ENCODE data around the gene SENP1.
A peak's percentile ranks its signal among the peaks of the same experiment; 100 is the strongest.

The SENP1 gene

DNA sequence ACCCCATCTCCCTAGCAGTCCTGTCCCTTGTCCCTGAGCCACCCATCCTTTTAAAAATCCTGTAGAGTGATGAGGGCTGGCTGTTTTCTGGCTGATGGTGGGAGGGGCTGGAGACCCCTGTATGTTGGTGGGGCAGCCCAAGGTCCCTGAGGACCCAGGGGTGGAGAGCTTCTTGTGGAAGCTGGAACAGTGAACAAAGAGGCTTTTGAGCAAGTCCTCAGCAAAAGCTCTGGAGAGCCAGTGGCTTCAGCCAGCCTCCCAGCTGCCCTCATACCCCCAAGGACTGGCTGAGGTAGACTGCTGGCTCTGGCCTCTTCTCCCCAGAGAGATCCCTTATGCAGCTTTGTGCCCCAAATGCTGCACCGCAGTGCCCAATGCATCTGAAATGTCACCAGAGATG, 72.4 kb downstream of the SENP1 start:
- no peak for DNase-seq

DNA sequence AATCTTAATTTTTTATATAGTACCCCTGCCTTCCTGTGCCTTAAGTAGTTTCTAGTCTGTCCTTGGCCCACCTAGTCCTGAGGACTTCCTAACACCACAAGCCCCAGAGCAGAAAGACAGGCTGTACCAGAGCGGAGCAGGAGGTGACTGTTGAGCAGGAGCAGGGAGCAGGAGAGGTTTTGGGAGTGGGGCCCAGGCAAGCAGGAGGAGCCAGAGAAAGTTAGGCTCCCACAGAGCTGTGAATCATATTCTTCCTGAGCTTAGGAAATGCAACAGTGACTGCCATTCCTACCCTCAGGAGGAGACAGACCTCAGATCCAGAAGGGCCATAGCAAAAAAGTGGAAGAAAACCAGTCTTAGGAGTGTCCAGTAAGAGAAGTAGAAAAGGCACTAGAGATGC, 73.3 kb downstream of the SENP1 start:
- DNase-seq, result no peak

DNA sequence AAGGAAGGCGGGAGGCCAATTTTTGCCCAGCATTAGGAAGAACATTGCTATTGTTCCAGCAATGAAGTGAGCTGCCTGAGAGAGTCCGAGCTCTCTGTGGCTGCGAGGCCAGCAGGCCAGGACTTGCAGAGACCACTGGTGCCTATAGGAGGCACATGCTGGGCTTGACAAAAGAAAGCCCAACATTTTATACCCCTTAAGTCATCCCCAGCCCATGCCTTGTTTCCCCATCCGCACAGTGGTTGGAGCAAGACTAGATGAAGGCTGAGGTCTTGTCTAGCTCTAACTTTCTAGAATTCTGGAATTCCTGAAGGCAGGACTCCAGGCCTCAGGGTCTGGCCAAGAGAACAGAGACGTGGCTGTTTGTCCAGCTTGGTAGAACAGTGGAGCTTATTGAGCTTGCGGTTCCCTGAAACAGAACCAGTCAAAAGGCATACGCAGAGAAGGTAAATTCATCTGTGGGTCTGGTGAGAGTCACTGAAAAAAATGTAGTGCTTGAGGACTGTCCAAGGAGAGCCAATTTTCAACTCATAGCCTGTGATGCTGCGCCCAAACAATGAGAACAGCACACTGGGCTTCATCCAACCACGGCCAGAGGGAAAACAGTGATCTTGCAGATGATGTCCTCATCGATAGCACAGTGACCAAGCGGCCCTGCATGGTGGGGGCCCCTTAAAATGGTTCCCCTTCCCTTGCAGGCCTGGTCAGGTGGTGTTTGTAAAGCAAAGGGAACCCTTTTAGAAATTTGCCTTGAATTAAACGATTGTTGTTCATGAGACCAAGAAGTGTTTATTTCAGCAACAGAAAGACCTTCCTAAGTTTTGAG, 74.5 kb downstream of the SENP1 start:
- no peak for DNase-seq

DNA sequence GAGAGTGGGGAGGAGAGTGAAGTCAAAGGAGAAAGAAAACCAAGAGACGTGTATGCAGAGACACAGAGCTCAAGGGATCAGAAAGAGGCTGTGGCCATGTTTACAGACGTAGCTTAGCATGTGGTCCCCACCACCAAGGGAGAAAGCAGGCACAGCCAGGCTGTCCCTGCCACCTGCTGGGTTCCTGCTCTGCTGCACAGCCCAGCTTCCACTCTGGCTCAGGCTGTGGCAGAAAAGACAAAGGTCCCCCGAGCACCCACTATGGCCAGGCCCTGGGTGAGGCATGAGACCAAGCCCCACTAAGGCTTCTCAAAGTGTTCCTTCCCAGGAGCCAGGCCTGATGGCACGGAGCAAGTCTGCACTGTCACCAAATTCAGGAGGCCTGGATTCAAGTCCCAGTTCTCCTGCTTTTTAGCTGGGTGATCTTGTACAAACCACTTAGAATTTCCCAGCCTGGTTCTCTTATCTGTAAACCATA, 75.7 kb downstream of the SENP1 start:
- DNase-seq, result no peak

DNA sequence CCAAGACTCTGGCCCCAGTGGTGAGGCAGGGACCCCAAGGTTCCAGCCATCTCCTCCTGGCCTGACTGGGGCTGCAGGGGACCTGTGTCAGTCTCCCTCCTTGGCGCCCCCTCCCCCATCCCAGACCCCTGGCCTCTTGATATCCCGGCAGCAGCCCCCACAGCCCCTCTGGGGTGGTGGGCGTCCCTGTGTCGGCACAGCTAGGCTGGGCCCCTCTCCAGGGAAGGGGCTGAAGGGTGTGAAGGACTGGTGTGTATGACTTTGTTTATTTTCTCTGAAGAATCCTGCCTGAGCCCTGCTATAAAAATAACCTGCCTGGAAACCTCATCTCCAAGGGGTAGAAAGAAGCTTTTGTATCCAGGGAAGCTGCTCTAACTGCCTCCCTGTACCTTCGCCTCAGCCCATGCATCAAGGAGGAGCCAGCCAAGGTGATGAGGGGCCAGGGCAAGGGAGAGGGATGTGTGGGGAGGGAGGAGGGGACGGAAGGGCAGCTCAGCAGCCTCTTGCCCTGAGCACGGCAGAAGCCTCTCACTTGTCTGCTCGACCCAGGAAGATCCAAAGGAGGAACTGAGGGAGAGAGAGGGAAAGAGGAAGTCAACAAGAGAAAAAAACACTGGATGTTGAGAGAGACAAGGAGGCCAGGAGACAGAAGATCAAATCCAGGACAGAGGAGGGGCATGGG, 76.2 kb downstream of the SENP1 start:
- DNase-seq, result peak; percentile 21

DNA sequence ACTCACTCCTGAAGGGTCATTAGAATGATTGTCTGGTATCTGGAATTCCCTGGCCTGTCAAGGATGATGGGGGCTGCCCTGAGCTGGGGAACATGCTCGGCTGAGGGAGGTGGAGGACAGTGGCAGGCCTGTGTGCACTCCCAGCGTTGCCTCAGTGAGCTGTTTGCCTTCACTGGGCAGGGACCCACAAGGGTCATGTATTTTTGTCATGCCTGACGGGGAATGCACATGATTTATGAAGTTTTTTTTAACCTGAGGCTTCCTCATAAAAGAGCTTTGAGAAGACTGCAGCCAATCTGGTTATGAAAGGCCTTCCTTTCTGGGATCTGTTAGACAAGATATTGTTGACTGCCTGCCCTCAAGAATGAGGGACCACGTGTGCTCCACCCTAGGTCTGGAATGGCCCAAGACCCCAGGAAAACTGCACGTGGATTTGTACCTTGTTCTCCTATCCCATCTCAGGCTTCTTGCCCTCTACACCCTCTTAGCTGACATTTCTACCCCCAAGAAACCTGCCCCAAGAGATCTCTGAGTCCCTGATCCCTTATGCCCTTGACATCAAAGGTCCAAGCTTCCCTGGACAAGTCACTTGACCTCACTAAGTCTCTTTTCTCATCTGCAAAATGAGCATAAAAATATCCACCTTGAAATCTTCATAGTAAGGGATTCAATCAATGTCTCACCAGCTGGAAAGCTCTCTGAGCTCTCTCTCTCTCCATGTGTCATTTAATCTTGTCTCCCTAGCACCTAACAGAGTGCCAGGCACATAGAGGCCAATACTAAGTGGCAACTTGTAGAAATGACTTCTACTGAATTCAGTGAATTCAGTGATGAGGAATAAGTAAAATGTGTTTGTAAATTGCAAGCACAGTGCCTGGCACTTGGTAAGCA, 77.1 kb downstream of the SENP1 start:
- DNase-seq, result no peak

DNA sequence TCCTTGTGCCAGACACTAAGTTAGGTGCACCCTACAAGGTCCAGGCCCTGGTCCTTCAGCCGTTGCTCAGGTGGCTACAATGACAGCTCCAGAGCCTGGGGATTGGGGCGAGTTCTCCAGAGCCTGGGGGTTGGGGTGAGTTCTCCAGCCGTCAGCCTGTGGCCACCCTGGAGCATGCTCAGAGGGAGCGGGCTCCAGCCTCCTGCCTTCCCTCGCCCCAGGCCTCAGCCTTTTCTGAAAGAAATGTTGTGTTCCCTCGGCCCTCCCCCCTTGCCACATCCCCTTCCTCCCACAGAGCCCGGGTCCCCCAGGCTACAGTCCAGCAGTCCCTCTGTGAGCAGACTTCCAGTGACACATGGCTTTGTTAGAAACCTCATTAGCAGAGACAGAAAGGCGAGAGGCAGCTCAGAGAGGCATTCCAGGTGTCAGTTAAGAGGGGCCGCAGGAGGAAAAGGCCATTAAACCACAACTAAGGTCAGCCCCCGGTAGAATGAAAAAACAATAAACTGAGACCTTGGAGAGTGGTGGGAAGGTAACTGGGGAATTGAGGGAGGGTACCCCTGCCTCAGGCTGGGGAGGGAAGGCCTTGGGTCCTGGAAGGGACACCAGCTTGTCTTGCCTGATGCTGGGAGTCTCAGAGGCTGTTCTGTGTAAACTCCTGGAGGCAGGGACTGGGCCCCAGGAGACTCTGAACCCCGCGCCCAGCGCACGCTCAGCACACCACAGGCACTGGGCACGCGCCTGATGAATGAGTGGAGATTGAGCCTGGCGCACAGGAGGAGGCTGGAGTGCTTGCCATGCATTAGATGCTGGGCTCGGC, 78.5 kb downstream of the SENP1 start:
- DNase-seq, result no peak

DNA sequence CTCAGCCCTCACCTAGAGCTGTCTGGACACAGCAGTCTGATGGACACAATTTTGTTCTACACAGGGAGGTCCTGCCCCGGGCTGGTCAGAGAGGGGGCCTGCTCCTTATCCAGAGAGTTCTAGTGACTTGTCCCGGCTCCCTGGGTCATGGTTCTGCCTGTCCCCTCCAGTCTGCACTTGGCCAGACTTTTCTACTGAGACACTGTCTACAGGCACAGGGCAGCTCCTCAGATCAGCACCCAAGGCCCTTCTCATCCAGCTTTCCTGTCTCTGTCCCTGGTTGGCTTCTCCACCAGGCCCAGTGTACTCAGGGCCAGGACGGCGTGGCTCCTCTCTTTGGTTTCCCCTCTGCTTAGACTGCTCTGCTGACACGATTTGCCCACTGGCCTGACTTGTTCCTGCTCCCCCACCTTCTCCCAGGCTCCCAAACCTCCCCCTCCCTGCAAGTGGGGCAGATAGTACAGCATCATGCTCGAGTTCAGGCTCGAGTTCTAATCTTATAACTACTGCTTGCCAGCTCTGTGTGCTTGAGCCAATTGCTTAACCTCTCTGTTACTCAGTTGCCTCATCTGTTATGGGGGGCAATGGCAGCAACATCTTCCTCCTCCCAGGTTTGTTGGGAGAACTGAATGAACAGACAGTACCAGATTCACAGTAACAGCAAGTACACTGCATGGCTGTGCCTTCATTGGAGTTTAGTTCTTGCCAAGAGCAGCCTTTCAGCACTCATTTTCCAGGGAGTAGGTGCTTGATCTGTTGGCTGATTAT, 79.6 kb downstream of the SENP1 start:
- DNase-seq, result no peak

DNA sequence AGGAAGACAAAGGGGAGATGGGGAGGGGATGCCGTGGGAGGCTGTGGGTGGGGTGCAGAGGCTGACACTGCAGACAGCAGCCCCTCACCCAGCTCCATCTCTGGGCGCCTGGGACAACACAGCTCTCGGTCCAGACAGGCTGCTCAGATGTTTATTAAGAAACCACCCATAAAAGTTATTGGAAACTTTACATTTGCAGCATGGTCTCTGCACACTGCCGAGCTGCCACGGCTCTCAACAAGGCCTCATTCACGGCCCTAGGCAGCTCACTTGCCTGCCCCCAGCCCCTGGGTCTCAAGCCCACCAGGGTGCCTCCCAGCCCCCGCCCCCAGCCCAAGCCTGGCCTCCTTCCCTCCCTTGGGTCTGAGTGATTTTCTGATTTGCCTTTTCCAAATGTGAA, 80.6 kb downstream of the SENP1 start:
- DNase-seq, result no peak

DNA sequence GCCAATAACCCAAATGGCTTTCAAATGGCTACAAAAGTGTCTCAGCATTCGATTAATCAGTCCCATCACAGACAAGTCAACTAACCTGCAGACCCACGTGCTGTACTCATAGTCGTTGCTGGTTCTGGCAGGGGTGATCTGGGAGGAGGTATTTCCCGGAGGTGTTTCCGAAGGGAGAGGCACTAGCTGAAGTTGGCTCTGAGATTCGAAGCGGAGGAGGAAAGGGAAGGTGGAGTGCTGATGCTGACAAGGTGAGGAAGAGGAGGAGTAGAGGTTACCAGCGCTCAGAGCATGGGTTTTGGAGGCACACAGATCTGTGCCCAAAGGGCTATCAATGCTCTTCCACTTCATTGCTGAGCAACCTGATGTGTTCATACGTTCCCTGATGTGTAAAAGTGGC, 81.1 kb downstream of the SENP1 start:
- DNase-seq, result no peak

DNA sequence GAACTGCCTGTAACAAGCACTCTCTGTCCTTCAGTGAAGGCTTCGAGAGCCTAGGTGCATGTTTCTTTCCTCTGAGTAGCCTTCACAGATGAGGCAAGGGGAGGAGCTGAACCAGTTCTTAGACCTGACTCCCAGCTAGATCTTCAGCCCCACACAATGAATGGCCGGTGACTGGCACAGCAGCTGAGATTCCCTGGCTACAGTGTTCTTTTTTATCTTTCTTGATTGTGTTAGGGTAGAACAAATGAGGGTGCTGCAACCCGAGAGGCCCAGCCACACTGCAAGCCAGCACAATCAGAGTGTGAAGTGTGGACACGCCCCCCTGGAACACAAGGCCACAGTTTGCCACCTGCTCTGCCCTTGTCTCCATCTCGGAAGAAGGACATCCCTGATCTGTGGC, 82.5 kb downstream of the SENP1 start:
- DNase-seq, result no peak

DNA sequence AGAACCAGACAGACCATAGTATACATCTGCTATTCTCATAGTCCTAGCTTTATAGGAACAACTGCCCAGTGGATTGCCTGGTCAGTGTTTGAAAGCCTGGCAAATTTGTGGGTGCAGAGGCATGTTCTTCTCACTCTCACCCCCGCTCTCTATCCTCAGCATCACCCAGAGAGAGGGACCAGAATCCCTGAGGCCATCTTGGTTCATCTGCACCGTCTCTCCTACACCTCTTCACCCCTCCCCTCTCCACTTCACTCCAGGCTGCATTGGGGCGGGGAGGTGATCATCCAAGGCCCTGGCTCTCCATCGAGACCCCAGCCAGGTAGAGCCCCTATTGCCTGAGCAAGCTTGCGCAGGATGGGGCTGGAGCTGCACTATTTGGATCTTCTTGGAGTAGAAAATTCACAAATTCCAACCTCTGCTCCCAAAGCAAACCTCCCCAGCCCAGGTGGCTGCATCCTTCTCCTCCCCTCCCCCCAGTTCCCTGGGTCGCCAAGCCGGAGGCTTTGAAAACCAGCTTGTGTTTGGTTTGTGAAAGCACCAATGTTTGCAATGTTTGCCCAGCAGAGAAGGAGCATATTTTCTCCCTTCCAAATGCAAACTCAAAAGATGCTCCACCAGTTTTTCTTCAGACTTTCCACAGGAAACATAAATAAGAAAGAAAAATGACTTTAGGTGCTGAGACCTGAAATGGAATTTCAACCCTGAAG, 83.0 kb downstream of the SENP1 start:
- no peak for DNase-seq

DNA sequence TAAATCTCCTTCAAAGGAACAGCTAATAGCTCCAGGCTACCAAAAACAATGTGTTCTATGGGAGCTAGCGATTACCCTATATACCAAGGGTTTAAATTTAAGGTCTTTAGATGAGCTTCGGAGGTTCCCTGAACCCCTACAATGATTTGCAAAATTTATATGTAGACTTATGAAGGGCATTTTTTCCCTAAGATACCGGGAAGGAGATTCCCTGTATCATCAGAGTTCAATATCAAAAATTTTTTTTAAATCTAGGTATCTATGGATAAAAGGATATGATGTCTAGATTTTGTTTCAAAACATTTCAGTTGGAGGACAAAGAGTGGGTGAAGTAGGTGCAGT, 83.7 kb downstream of the SENP1 start:
- no peak for DNase-seq

DNA sequence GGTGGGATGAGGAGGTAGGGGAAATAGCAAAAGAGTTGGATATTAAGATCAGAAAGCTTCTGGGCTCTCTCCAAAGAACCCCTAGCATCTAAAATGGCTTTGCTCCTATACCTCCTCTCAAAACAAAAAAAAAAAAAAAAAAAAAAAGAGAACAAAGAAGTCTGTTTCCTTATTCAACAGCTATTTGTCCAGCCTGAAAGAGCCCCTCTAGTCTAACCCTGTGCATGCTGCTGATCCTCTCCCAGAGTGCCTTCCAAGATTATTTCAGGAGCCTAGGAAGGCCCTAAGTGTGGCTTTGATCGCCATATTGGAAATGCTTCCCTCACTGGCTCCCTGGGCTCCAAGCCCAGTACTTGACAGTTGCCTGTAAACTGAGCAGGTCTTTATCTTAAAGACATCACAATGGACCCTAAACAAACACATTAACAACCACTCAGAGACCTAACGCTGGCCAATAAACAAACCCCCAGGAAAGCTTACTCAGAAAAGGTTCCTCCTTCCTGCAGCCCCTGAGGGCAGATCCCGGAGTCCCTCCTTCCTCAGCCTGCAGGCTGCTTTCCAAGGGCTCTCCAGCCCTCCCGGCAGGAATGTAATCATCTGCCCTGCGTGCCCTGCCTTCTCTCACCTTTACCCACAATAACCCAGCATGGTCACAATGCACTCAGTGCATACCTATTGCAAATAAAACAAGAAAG, 84.2 kb downstream of the SENP1 start:
- no peak for DNase-seq

DNA sequence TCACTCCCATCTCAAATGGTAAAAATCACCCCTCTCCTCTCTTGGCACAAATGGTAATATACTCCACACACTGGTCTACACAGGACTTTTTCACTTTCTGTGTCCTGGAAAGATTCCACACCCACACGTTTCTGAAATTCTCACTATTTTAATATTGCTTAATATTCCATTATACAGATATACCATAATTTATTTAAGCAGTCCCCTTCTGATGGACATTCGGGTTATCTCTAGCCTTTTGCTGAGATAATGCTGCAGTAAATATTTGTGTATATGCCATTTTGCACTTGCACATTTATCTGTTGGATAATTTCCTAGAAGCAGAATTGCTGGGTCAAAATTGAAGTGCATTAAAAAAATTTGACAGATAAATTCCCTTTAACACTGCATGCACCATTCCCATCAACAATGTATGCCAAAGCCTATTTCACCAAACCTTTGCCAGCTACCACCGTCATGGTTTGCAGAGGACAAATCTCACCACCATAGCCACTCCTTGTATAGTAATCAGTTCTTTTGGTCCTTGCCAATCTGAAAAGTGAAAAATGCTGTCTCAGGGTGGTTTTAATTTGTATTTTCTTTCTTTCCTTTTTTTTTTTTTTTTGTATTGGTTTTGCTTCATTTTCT, 86.1 kb downstream of the SENP1 start:
- no peak for DNase-seq

DNA sequence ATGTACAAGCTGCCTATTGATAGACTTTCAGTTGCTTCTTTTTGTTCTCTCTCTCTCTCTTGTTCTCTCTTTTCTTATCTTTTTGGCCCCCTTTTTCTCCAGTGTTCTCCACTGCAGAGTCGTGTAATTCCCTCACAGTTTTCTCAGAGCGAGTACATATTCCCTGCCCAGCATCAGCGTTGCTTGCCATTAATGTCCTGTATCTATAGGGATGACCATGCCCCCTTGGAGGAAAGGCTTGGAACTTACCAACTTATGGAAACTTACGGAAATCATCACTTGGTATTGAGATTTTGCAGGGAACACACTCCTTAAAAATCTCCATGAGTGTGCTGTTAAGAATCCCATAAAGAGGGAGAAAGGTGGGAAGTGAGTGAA, 87.3 kb downstream of the SENP1 start:
- no peak for DNase-seq

DNA sequence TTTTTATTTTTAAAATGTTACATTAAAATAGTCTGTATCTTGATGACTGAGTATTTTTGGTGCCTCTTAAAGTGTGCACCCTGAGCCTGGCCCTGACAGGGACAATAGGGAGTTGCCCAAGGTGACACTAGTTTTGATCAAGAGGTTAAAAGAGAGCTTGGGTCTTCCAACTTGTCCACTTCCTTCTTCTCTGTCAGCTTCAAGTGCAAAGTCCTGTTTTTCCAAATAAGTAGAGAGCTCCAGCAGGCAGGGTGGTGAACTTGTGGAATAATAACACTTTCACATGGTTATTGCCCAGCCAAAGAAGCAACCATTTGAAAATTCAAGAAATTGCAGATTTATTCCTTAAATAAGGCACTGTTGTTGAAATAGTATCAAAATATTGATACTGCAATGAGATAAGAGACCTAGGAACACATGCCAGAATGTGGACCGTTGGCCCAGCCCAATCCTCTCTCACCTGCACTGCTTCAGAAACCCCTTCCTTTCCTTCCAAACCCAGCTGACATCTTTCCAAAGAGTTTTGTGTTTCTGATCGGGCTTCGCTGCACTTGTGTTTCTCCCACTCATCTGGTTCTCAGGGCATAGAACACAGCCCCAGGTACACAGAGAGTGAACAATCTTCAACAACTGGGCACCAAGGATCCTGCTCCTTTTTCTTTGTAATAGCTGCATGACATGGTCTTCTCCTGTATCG, 87.8 kb downstream of the SENP1 start:
- no peak for DNase-seq

DNA sequence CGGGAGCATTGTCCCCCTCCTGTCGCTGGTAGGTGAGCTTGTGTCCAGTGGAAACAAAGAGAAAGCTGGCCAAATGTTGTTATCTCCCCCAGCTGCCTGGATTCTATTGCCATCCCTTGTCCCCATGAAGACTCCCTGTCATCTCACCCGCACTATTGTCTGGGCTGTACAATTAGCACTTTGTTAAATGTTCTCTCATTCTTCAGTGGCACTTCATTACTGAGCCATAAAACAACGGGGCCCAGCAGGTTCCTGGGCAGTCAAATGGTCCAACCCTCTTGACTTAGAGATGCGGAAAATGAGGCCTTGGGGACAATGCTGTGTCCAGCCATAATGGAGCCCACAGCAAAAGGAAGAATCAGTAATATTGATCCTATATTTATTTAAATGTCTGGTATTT, 88.4 kb downstream of the SENP1 start:
- no peak for DNase-seq

DNA sequence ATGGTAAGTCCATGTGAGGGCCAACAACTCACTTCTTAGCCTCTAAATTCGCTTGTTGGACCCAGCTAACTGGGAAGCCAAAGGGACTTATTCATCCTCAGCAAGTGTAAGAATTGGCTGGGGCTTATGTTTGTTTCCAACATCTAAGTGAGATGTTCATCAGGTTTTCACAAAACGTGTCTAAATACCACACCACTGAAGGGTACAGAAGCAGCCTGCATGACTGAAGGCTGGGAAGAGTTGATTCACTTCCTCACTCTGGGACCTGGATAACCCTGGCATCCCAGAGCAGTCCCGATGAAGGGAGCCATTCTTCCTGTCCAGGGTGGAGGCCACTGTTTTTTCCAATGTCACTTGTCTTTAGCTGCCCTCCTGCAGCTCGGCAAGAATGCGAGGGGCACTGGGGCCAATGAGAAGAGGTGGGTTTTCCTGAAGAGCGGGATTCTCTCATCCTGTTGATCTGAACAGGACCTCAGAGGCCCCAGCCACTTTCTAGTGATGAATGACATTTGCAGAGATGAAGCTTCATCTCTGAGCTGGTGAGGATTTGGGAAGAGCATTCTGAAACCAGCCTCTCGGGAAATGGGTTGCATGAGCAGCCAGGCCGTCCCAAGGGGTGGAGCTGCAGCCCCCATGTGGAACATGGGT, 89.4 kb downstream of the SENP1 start:
- DNase-seq, result no peak
